Measurements from ENCODE around the gene SLIT1.

SLIT1 gene

GRCh38 chr10:97154781-97155180 lies 31.0 kb downstream of the SLIT1 start:
- no peak for ATAC-seq (ENCODE audit: low read depth)
- no peaks in the 10 kb centered on the region for H3K36me3 ChIP-seq (ENCODE audit: low read depth)
- no peak for TF ChIP-seq CTCF (IDR thresholded peaks at IDR 0.05; ENCODE audit: poor library complexity, severe bottlenecking)
- no peak for DNase-seq (ENCODE audit: low spot score)
- H3K27ac ChIP-seq (ENCODE audit: poor library complexity, severe bottlenecking), result no peak overlapping the region
- H3K9me3 ChIP-seq (ENCODE audit: severe bottlenecking), result no peaks in the 10 kb centered on the region
- H3K4me1 ChIP-seq (ENCODE audit: insufficient read depth, poor library complexity, severe bottlenecking), result no peaks in the 10 kb centered on the region
- no peaks in the 10 kb centered on the region for H3K27me3 ChIP-seq (ENCODE audit: insufficient read depth, poor library complexity, severe bottlenecking)
- H3K4me3 ChIP-seq (ENCODE audit: severe bottlenecking), result no peak overlapping the region

DNA sequence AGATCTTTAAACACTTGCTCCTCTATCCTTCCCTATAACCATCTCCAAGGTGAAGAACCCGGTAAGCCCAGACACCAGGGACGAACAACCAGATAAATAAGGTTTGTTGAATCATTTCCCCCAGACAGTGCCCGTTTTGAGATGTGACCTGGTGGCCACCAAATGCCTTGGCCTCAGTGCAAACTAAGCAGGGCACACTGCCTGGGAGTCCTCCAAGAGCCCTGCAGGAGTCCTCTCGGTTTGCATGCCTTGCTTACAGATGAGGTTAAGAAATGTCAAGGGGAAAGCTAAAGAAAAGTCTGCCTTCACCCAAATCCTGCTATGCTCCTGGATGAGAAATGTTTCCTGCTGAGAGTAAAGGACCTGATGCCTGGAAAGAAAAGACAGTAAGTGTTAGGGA lies 31.6 kb downstream of the SLIT1 start:
- no peak for ATAC-seq (ENCODE audit: low read depth)
- Histone ChIP-seq H3K4me3 (ENCODE audit: severe bottlenecking) (no peak overlapping the region), H3K27ac (ENCODE audit: poor library complexity, severe bottlenecking) (no peak overlapping the region), H3K9me3 (ENCODE audit: severe bottlenecking) (no peaks in the 10 kb centered on the region), H3K4me1 (ENCODE audit: insufficient read depth, poor library complexity, severe bottlenecking) (no peaks in the 10 kb centered on the region), H3K36me3 (ENCODE audit: low read depth) (no peaks in the 10 kb centered on the region), H3K27me3 (ENCODE audit: insufficient read depth, poor library complexity, severe bottlenecking) (no peaks in the 10 kb centered on the region)
- TF ChIP-seq CTCF (IDR thresholded peaks at IDR 0.05; ENCODE audit: poor library complexity, severe bottlenecking), result no peak
- DNase-seq (ENCODE audit: low spot score), result no peak

GRCh38 chr10:97153270-97153850 lies 32.4 kb downstream of the SLIT1 start:
- no peak for TF ChIP-seq CTCF (IDR thresholded peaks at IDR 0.05; ENCODE audit: poor library complexity, severe bottlenecking)
- no peaks in the 10 kb centered on the region for H3K4me1 ChIP-seq (ENCODE audit: insufficient read depth, poor library complexity, severe bottlenecking)
- no peak for ATAC-seq (ENCODE audit: low read depth)

GRCh38 chr10:97151307-97151914 lies 34.3 kb downstream of the SLIT1 start:
- H3K27me3 ChIP-seq (ENCODE audit: insufficient read depth, poor library complexity, severe bottlenecking), result no peaks in the 10 kb centered on the region
- H3K27ac ChIP-seq (ENCODE audit: poor library complexity, severe bottlenecking), result no peak overlapping the region
- no peak for TF ChIP-seq CTCF (IDR thresholded peaks at IDR 0.05; ENCODE audit: poor library complexity, severe bottlenecking)
- no peak overlapping the region for H3K4me3 ChIP-seq (ENCODE audit: severe bottlenecking)
- H3K36me3 ChIP-seq (ENCODE audit: low read depth), result no peaks in the 10 kb centered on the region
- DNase-seq (ENCODE audit: low spot score) (no peak), ATAC-seq (ENCODE audit: low read depth) (no peak)
- H3K9me3 ChIP-seq (ENCODE audit: severe bottlenecking), result no peaks in the 10 kb centered on the region
- H3K4me1 ChIP-seq (ENCODE audit: insufficient read depth, poor library complexity, severe bottlenecking), result no peaks in the 10 kb centered on the region

More at GRCh38 chr10:97153270-97153850, 32.4 kb downstream of the SLIT1 start:
- Histone ChIP-seq H3K27ac (ENCODE audit: poor library complexity, severe bottlenecking) (no peak overlapping the region), H3K27me3 (ENCODE audit: insufficient read depth, poor library complexity, severe bottlenecking) (no peaks in the 10 kb centered on the region), H3K4me3 (ENCODE audit: severe bottlenecking) (no peak overlapping the region), H3K36me3 (ENCODE audit: low read depth) (no peaks in the 10 kb centered on the region), H3K9me3 (ENCODE audit: severe bottlenecking) (no peaks in the 10 kb centered on the region)
- no peak for DNase-seq (ENCODE audit: low spot score)

GRCh38 chr10:97150616-97151015 lies 35.1 kb downstream of the SLIT1 start:
- Histone ChIP-seq H3K36me3 (ENCODE audit: low read depth) (no peaks in the 10 kb centered on the region), H3K9me3 (ENCODE audit: severe bottlenecking) (no peaks in the 10 kb centered on the region), H3K4me1 (ENCODE audit: insufficient read depth, poor library complexity, severe bottlenecking) (no peaks in the 10 kb centered on the region), H3K27ac (ENCODE audit: poor library complexity, severe bottlenecking) (no peak overlapping the region), H3K4me3 (ENCODE audit: severe bottlenecking) (no peak overlapping the region), H3K27me3 (ENCODE audit: insufficient read depth, poor library complexity, severe bottlenecking) (no peaks in the 10 kb centered on the region)
- ATAC-seq (ENCODE audit: low read depth) (no peak), DNase-seq (ENCODE audit: low spot score) (no peak)
- no peak for TF ChIP-seq CTCF (IDR thresholded peaks at IDR 0.05; ENCODE audit: poor library complexity, severe bottlenecking)

Data from RWPE2 (cell line).